ENCODE results near the gene F7. TPM values are rescaled to one million over a fixed set of nuclear protein-coding genes. Genes with fewer than 3 reads are reported as not detected.

The F7 gene
- total and polyA plus RNA-seq, 3 experiments from 2014 or later, result 0.14 to 0.29 (median 0.22) TPM

DNA sequence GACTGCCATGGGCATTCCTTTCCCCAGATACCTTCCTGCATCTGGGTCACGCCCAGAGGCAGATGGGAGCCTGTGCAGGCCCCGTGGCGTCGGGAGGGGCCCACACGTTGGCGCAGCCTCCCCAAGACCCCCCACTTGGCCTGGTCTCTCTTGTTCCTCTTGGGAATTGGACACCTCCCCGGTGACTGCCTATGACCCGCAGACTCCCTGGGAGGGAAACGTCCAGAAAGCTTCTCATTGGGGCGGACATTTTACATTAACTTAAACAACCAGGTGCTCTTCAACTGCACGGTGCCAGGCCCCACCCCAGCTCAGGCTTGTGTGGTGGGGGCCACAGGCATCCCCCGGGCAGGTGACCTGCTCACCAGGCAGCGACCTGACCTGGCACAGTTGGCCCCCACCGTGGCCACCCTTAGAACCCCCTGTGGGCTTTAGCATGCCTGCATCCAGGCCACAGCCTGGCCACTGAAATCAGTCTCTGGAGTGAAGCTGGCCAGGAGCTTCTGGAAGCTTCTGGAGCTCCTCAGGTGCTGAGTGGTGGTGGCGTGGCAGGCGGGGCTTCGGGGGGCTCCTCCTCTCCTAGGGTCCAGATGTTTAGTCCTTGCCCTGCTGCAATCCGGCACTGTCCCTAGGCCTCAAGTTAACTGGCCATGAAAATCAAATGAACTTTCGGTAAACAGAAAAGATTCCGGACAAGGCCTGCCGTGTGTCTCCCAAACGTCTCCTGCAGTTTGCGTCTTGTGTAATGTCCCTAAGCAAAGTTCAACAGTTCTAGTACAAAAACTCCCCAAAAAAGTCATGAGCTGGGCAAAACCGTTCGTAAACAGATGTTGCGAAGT is 44.3 kb downstream of the F7 start:
- Histone ChIP-seq H3K27ac (ENCODE audit: low read depth, low read length) (no peak overlapping the region), H3K36me3 (ENCODE audit: insufficient read depth, low read length) (no peaks in the 10 kb centered on the region), H3K27me3 (ENCODE audit: insufficient read depth, low read length, poor library complexity, severe bottlenecking) (no peaks in the 10 kb centered on the region), H3K9me3 (ENCODE audit: low read length) (no peaks in the 10 kb centered on the region), H3K4me3 (ENCODE audit: low read length) (no peak overlapping the region), H3K4me1 (ENCODE audit: insufficient read depth, low read length) (peaks cover 14% of the 10 kb centered on the region)
- ChIA-PET POLR2A (no interaction called here), CTCF (no interaction called here)
- H3K4me1 Mint-ChIP-seq, result peaks cover 16 to 20% (median 16%) of the 10 kb centered on the region in 3 donors
- peaks cover 8 to 11% of the 10 kb centered on the region in 2 donors for H3K27me3 Mint-ChIP-seq
- H3K27ac Mint-ChIP-seq, result no peak overlapping the region
- no peak overlapping the region for H3K4me3 Mint-ChIP-seq
- no peaks in the 10 kb centered on the region for H3K36me3 Mint-ChIP-seq
- H3K9me3 Mint-ChIP-seq, result peaks cover 0 to 2% (median 1%) of the 10 kb centered on the region in 5 donors
- no peak for DNase-seq

- no peak overlapping the region for H3K27ac ChIP-seq (ENCODE audit: low read depth, low read length)
- H3K27me3 Mint-ChIP-seq, result peaks cover 7 to 8% of the 10 kb centered on the region in 2 donors
- no peaks in the 10 kb centered on the region for H3K36me3 Mint-ChIP-seq
- peak overlapping the region in 2 of 8 donors; percentile 12 to 76 for H3K27ac Mint-ChIP-seq
- H3K4me1 Mint-ChIP-seq, result peaks cover 17 to 22% (median 18%) of the 10 kb centered on the region in 3 donors
- H3K4me3 Mint-ChIP-seq, result peak overlapping the region in 4 of 7 donors; percentile 30 to 52 (median 41)
- no peak for DNase-seq
- H3K36me3 ChIP-seq (ENCODE audit: insufficient read depth, low read length), result no peaks in the 10 kb centered on the region
- H3K4me1 ChIP-seq (ENCODE audit: insufficient read depth, low read length), result peaks cover 14% of the 10 kb centered on the region
- ChIA-PET CTCF (no interaction called here), POLR2A (no interaction called here)
- no peaks in the 10 kb centered on the region for H3K9me3 ChIP-seq (ENCODE audit: low read length)
- H3K4me3 ChIP-seq (ENCODE audit: low read length), result no peak overlapping the region
- no peaks in the 10 kb centered on the region for H3K27me3 ChIP-seq (ENCODE audit: insufficient read depth, low read length, poor library complexity, severe bottlenecking)
- peaks cover 0 to 7% (median 0%) of the 10 kb centered on the region in 5 donors for H3K9me3 Mint-ChIP-seq
These were observed 45.2 kb downstream of the F7 start for GRCh38 chr13:113150550-113151365.

DNA sequence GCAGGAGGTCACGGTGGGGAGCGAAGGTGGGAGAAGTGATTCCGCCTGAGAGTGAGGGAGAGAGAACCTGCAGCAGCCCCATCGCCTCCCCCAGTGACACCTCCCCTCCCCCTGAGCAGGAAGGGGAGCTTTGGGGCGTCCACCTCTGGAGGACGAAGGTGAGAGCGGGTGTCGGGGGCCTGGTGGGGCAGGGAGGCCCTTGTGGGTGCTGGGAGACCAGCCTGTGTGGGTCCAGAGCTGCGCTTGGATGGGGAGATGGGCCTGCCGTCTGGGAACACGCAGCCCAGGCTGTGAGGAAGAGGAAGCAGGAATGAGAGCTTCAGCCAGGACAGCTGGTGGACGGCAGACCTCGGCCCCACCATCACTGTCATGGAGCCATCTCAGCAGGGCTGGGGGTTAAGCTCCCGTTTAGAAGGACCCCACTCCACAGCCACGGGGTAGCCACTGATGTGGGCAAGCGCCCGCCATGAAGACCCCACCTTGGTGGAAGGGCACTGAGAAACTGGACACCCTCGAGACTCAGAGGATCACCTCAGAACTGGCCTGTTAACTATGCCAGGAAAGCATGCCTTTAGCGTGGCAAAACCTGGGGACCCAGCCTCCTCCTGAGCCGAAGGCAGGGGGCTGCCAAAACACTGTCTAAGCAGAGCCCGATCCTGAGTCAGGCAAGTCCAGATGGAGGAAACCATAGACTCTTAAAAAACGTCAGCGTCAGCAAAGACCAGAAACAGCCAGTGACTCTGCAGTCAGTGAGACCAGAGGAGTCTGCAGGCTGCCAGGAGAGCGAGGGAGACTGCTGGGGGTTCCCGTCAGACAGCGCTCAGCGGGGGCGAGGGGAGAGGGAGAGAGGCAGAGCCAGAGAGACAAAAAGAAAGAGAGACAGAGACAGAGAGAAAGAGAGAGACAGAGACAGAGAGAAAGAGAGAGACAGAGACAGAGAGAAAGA is 46.4 kb downstream of the F7 start:
- Histone ChIP-seq H3K36me3 (ENCODE audit: insufficient read depth, low read length) (no peaks in the 10 kb centered on the region), H3K4me1 (ENCODE audit: insufficient read depth, low read length) (peaks cover 14% of the 10 kb centered on the region), H3K9me3 (ENCODE audit: low read length) (no peaks in the 10 kb centered on the region), H3K27ac (ENCODE audit: low read depth, low read length) (no peak overlapping the region), H3K27me3 (ENCODE audit: insufficient read depth, low read length, poor library complexity, severe bottlenecking) (no peaks in the 10 kb centered on the region), H3K4me3 (ENCODE audit: low read length) (peak overlapping the region; percentile 66)
- CTCF ChIA-PET, result no interaction called here
- Mint-ChIP-seq H3K27ac (peak overlapping the region in 7 of 8 donors; percentile 38 to 85 (median 59)), H3K4me3 (peak overlapping the region; percentile 81 to 88 (median 84)), H3K36me3 (no peaks in the 10 kb centered on the region), H3K27me3 (peaks cover 2% of the 10 kb centered on the region in 2 donors), H3K9me3 (peaks cover 0 to 7% (median 0%) of the 10 kb centered on the region in 5 donors), H3K4me1 (peaks cover 17 to 22% (median 21%) of the 10 kb centered on the region in 3 donors)
- POLR2A ChIA-PET, result no interaction called here
- DNase-seq, result peak in 2 of 5 donors; percentile 11 to 17

DNA sequence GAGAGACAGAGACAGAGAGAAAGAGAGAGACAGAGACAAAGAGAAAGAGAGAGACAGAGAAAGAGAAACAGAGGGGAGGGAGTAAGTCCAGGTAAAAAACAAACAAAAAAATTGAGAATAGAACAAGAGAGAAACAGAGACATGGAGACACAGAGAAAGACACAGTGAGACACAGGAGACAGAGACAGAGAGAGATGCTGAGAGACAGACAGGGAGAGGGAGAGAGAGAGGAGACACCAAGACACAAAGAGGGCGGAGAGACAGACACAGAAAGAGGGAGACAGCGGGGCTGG is 47.0 kb downstream of the F7 start:
- no peaks in the 10 kb centered on the region for H3K36me3 ChIP-seq (ENCODE audit: insufficient read depth, low read length)
- H3K27me3 ChIP-seq (ENCODE audit: insufficient read depth, low read length, poor library complexity, severe bottlenecking), result no peaks in the 10 kb centered on the region
- peaks cover 0 to 7% (median 0%) of the 10 kb centered on the region in 5 donors for H3K9me3 Mint-ChIP-seq
- no peaks in the 10 kb centered on the region for H3K9me3 ChIP-seq (ENCODE audit: low read length)
- peaks cover 14% of the 10 kb centered on the region for H3K4me1 ChIP-seq (ENCODE audit: insufficient read depth, low read length)
- H3K27ac Mint-ChIP-seq, result peak overlapping the region in 7 of 8 donors; percentile 39 to 94 (median 76)
- peak overlapping the region; percentile 66 for H3K4me3 ChIP-seq (ENCODE audit: low read length)
- ChIA-PET POLR2A (interaction anchor here (1.3 kb wide), 1 partner anchor 57 kb away, joined by 10 read pairs; the partner anchor contains the start of gene CUL4A), CTCF (no interaction called here)
- H3K27ac ChIP-seq (ENCODE audit: low read depth, low read length), result no peak overlapping the region
- H3K36me3 Mint-ChIP-seq, result no peaks in the 10 kb centered on the region
- no peak for DNase-seq
- H3K27me3 Mint-ChIP-seq, result peaks cover 0 to 1% of the 10 kb centered on the region in 2 donors
- peaks cover 17 to 27% (median 22%) of the 10 kb centered on the region in 3 donors for H3K4me1 Mint-ChIP-seq
- H3K4me3 Mint-ChIP-seq, result peak overlapping the region; percentile 81 to 88 (median 84)

GRCh38 chr13:113152984-113153809 is 47.6 kb downstream of the F7 start:
- Histone ChIP-seq H3K4me3 (ENCODE audit: low read length) (peak overlapping the region; percentile 66), H3K36me3 (ENCODE audit: insufficient read depth, low read length) (no peaks in the 10 kb centered on the region), H3K9me3 (ENCODE audit: low read length) (no peaks in the 10 kb centered on the region), H3K27ac (ENCODE audit: low read depth, low read length) (peak overlapping the region; percentile 14), H3K27me3 (ENCODE audit: insufficient read depth, low read length, poor library complexity, severe bottlenecking) (no peaks in the 10 kb centered on the region), H3K4me1 (ENCODE audit: insufficient read depth, low read length) (peaks cover 14% of the 10 kb centered on the region)
- H3K4me1 Mint-ChIP-seq, result peaks cover 17 to 27% (median 22%) of the 10 kb centered on the region in 3 donors
- ChIA-PET CTCF (no interaction called here), POLR2A (interaction anchor here (0.7 to 1.3 kb wide), 2 partner anchors 23 to 57 kb away, joined by 3 to 10 read pairs; partner anchors contain the start of gene CUL4A)
- peak overlapping the region; percentile 83 to 93 (median 85) for H3K4me3 Mint-ChIP-seq
- peak in 2 of 5 donors; percentile 15 to 23 for DNase-seq
- H3K27me3 Mint-ChIP-seq, result peaks cover 0 to 1% of the 10 kb centered on the region in 2 donors
- peaks cover 0 to 7% (median 0%) of the 10 kb centered on the region in 5 donors for H3K9me3 Mint-ChIP-seq
- no peaks in the 10 kb centered on the region for H3K36me3 Mint-ChIP-seq
- peak overlapping the region; percentile 48 to 97 (median 91) for H3K27ac Mint-ChIP-seq

DNA sequence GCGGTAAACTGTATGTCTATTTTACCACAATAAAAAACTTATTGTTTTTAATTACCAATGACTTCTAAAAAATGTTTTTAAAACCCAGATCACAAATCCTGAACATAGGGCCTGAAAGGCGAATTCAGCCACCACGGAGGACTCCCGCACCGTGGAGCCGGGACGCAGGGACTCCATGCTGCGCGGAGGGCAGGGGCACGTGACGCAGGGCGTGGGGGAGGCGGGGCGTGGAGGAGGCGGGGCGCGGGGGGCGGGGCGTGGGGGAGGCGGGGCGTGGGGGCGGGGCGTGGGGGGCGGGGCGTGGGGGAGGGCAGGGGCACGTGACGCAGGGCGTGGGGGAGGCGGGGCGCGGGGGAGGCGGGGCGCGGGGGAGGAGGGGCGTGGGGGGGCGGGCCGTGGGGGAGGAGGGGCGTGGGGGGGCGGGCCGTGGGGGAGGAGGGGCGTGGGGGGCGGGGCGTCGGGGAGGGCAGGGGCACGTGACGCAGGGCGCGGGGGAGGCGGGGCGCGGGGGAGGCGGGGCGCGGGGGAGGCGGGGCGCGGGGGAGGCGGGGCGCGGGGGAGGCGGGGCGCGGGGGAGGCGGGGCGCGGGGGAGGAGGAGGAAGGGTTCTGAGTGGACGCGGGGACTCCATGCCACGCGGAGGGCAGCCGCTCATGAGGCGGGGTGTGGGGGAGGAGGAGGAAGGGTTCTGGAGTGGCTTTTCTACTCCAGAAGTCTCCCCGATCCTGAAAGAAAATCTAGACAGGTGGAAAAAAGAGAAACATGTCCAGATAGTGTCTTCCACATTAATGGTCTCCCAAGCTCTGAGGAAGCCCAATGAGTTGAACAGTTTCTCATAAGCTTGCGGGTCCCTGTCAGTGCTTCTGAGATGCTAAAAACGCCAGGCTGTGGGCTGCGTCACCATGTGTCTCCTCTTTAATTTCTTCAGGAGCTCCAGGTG is 48.5 kb downstream of the F7 start:
- POLR2A ChIA-PET, result interaction anchor here (0.7 to 1.3 kb wide), 4 partner anchors 11 to 56 kb away, joined by 3 to 10 read pairs (median 4); partner anchors contain the start of gene CUL4A
- H3K4me1 ChIP-seq (ENCODE audit: insufficient read depth, low read length), result peaks cover 14% of the 10 kb centered on the region
- no peaks in the 10 kb centered on the region for H3K36me3 ChIP-seq (ENCODE audit: insufficient read depth, low read length)
- peak; percentile 70 to 87 (median 72) for DNase-seq
- Mint-ChIP-seq H3K36me3 (no peaks in the 10 kb centered on the region), H3K4me3 (peak overlapping the region; percentile 77 to 93 (median 84)), H3K27ac (peak overlapping the region; percentile 68 to 97 (median 92)), H3K9me3 (peaks cover 0 to 7% (median 0%) of the 10 kb centered on the region in 5 donors), H3K27me3 (peaks cover 0 to 1% of the 10 kb centered on the region in 2 donors), H3K4me1 (peaks cover 17 to 27% (median 22%) of the 10 kb centered on the region in 3 donors)
- H3K27ac ChIP-seq (ENCODE audit: low read depth, low read length), result peak overlapping the region; percentile 14
- no peaks in the 10 kb centered on the region for H3K27me3 ChIP-seq (ENCODE audit: insufficient read depth, low read length, poor library complexity, severe bottlenecking)
- CTCF ChIA-PET, result no interaction called here
- no peaks in the 10 kb centered on the region for H3K9me3 ChIP-seq (ENCODE audit: low read length)
- H3K4me3 ChIP-seq (ENCODE audit: low read length), result peak overlapping the region; percentile 66
